Endometrium (tissue), 2 donors: Measurements from ENCODE around the gene ACSM5.
"Not testable (repeated sequence)": the region's sequence is repeated elsewhere in the genome, so short reads cannot be mapped to it uniquely, and the experiment has no call there.

ENCODE experiments used
- FAIRE-seq: peaks from 2 replicates; lab custom pipeline; 2012; peaks lifted over from hg19 to GRCh38; lab: Jason Lieb, UNC
- donor health status: control.
- donor health status: control.

The ACSM5 gene

GRCh38 chr16:20451364-20451763 is 42.0 kb downstream of the ACSM5 start, which contains the start of gene ACSM2A:
ACSM2A (plus strand) TSS chr16:20451521; CDS start chr16:20460115, 8,594 bp downstream.
- FAIRE-seq, result not testable (repeated sequence)

DNA sequence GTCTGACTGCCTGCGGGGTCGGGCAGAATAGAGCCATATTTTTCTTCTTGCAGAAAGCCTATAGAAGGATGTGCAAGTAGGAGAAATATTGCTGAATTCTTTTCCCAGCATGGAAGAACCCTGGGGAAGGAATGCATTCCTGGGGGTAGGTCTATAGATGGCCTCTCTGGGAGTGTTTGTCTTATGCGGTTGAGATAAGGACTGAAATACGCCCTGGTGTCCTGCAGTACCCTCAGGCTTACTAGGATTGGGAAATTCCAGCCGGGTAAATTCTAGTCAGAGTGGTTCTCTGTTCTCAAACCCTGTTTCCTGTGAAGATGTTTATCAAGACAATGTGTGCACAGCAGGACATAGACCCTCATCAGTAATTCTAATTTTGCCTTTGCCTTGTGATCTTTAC is 44.3 kb downstream of the ACSM5 start:
- not testable (repeated sequence) for FAIRE-seq

DNA sequence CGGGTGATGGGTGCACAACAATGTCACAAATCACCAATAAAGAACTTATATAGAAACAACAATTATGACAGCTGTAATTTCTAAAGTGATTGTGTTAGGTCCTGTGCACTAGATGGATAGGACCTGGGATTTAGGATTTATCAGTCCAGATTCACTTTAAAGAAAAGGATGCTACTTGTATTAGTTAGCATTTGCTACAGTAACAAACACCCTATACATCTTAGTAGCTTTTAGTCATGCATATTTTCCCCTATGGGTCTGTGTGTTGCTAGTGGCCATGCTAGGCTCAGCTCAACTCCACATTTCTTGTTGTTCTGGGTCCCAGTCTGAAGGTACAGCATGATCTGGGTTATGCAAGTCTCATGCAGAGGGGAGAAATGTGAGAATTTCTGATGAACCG is 49.9 kb downstream of the ACSM5 start:
- not testable (repeated sequence) for FAIRE-seq

GRCh38 chr16:20460313-20460712 is 51.0 kb downstream of the ACSM5 start:
- not testable (repeated sequence) for FAIRE-seq

- peak; percentile 68 for FAIRE-seq
Observed at GRCh38 chr16:20468954-20469353, 59.6 kb downstream of the ACSM5 start.

- FAIRE-seq, result not testable (repeated sequence)
Observed at GRCh38 chr16:20469930-20470329, 60.6 kb downstream of the ACSM5 start.

- FAIRE-seq, result not testable (repeated sequence)
Observed at GRCh38 chr16:20470732-20471131, 61.4 kb downstream of the ACSM5 start.

- FAIRE-seq, result not testable (repeated sequence)
Observed at GRCh38 chr16:20477188-20477744, 67.9 kb downstream of the ACSM5 start.

GRCh38 chr16:20483989-20484388 is 74.7 kb downstream of the ACSM5 start:
- not testable (repeated sequence) for FAIRE-seq

DNA sequence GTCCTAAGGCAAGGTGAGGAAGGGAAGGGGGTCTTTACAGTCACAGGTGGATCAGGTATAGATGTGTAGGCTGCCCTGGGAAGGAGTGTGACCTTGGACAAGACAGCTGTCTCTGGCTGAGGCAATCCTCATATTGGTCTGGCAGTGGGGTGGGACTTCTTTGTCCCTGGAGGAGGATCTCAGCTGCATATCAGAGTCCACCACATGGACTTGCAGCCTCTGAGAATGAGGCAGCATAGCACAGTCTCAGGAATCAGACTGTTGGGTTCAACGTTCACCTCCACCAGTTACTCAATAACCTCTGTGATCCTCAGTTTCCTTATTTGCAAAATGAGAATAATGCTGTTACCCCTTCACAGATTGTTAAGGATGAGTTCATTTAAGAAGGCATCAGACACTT is 75.4 kb downstream of the ACSM5 start:
- no peak for FAIRE-seq

DNA sequence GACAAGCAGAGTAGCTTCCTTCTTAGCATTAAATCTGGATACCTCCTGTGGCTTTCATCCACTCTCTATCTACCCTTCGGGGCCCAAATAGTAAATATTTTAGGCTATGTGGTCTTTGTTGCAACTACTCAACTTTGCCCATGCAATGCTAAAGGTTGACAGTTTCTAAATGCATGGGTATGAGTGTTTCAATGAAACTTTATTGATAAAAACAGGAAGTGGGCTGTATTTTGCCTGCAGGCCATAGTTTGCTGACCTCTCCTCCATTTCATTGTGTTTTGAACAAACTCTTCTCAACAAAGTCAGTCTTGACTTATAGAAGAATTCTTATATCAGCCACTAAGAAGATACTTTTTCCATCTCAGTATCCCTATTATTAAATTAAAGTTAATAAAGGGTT is 76.1 kb downstream of the ACSM5 start:
- FAIRE-seq, result no peak
